ENCODE measurements around the gene SLC9A2.

DNA sequence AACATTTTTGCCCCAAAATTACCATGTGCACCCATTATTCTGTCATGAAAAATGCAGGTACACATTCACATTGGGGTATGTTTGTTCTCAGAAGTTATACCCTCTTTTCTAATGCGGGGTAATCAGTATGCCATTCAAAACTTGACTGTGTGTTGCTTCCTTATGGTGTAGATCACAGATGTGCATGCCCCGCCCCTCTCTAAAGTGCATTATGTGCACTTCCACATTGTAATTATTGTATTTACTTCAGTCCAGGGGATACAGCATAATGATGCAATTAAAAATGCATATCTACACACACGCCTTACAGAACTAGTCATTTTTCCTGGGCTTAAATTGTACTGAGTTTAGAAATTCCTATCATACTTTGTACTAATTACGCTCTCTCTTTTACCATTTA, 48.8 kb downstream of the SLC9A2 start:
- TF ChIP-seq, protein P1, sequence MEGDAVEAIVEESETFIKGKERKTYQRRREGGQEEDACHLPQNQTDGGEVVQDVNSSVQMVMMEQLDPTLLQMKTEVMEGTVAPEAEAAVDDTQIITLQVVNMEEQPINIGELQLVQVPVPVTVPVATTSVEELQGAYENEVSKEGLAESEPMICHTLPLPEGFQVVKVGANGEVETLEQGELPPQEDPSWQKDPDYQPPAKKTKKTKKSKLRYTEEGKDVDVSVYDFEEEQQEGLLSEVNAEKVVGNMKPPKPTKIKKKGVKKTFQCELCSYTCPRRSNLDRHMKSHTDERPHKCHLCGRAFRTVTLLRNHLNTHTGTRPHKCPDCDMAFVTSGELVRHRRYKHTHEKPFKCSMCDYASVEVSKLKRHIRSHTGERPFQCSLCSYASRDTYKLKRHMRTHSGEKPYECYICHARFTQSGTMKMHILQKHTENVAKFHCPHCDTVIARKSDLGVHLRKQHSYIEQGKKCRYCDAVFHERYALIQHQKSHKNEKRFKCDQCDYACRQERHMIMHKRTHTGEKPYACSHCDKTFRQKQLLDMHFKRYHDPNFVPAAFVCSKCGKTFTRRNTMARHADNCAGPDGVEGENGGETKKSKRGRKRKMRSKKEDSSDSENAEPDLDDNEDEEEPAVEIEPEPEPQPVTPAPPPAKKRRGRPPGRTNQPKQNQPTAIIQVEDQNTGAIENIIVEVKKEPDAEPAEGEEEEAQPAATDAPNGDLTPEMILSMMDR (IDR thresholded peaks at IDR 0.05), result no peak
- TF ChIP-seq EP300 (IDR thresholded peaks at IDR 0.05; ENCODE audit: low read depth) (no peak), POLR2A (IDR thresholded peaks at IDR 0.05) (no peak), POLR2AphosphoS5 (IDR thresholded peaks at IDR 0.05) (no peak)
